Measurements from ENCODE around the gene SDK2.
"Not testable (repeated sequence)": the region's sequence is repeated elsewhere in the genome, so short reads cannot be mapped to it uniquely, and the experiment has no call there.

The SDK2 gene

GRCh38 chr17:73465130-73465952 lies 178.9 kb downstream of the SDK2 start:
- no peak for TF ChIP-seq CTCF (IDR thresholded peaks at IDR 0.05; ENCODE audit: borderline replicate concordance, insufficient read depth, low read depth, low read length)
- no peak overlapping the region for H3K4me3 ChIP-seq (ENCODE audit: low read depth, low read length)

- no peak for TF ChIP-seq CTCF (IDR thresholded peaks at IDR 0.05; ENCODE audit: borderline replicate concordance, insufficient read depth, low read depth, low read length)
- H3K4me3 ChIP-seq (ENCODE audit: low read depth, low read length), result no peak overlapping the region
These were observed 179.8 kb downstream of the SDK2 start for GRCh38 chr17:73464447-73464846.

GRCh38 chr17:73463821-73464220 lies 180.4 kb downstream of the SDK2 start:
- no peak for TF ChIP-seq CTCF (IDR thresholded peaks at IDR 0.05; ENCODE audit: borderline replicate concordance, insufficient read depth, low read depth, low read length)
- H3K4me3 ChIP-seq (ENCODE audit: low read depth, low read length), result no peak overlapping the region

- H3K4me3 ChIP-seq (ENCODE audit: low read depth, low read length), result no peak overlapping the region
- no peak for TF ChIP-seq CTCF (IDR thresholded peaks at IDR 0.05; ENCODE audit: borderline replicate concordance, insufficient read depth, low read depth, low read length)
These were observed 181.4 kb downstream of the SDK2 start for GRCh38 chr17:73462823-73463222.

DNA sequence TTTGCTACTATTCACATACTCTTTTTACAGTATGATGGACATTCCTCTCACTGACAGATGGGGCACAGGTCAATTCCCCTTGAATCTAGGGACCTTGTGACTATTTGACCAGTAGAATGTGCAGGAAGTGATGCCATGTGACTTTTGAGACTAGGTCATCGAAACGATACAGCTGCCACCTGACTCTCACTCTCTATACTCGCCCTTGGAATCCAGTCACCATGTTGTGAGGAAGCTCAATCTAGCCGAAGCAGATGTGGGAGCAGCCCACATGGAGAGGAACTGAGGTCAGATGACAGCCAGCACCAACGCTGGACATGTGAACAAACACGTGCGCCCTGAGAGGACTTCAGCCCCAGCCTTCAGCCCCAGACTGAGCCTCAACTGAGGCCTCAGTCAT lies 184.3 kb downstream of the SDK2 start:
- no peak overlapping the region for H3K4me3 ChIP-seq (ENCODE audit: low read depth, low read length)
- TF ChIP-seq CTCF (IDR thresholded peaks at IDR 0.05; ENCODE audit: borderline replicate concordance, insufficient read depth, low read depth, low read length), result no peak

DNA sequence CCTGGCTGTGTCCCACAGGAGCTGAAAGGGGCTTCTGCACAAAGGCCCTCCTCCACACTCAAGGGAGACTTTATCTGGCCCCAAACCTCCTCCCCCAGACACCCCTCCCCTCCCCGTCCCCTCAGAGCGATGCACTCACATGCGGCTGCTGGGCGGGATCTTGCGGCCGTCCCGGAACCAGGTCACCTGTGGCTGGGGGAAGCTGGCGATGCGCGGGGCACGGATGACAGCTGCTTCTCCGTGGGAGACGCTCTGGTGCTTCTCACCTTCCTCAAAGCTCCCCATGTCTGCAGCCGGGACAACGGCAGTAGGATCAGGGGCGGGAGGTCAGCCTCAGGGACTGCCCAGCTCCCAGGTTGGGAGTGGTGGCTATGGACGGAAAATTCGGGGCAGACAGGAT lies 188.5 kb downstream of the SDK2 start:
- H3K4me3 ChIP-seq (ENCODE audit: low read depth, low read length), result no peak overlapping the region
- no peak for TF ChIP-seq CTCF (IDR thresholded peaks at IDR 0.05; ENCODE audit: borderline replicate concordance, insufficient read depth, low read depth, low read length)

- no peak for TF ChIP-seq CTCF (IDR thresholded peaks at IDR 0.05; ENCODE audit: borderline replicate concordance, insufficient read depth, low read depth, low read length)
- H3K4me3 ChIP-seq (ENCODE audit: low read depth, low read length), result no peak overlapping the region
These were observed 189.1 kb downstream of the SDK2 start for GRCh38 chr17:73455050-73455687.

DNA sequence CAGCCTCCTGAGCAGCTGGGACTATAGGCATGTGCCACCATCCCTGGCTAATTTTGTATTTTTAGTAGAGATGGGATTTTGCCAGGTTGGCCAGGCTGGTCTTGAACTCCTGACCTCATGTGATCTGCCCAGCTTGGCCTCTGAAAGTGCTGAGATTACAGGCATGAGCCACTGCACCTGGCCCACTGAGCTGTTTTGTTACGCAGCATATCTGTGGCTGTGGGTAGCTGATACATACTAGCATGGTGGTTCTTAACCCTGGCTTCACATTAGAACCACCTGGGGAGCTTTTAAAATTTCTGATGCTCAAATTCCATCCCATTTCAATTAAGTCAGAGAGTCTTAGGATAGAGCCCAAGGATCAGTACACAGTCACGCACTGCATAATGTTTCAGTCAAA lies 190.8 kb downstream of the SDK2 start:
- not testable (repeated sequence) for H3K4me3 ChIP-seq (ENCODE audit: low read depth, low read length)

Measured in GM12875 (cell line).